DND-41 (cell line): Measurements from ENCODE around the gene PEAK3.

ENCODE experiments used
- ATAC-seq: fragments of 200-7000 bp; cut with Tn5 transposase; 3 replicates; pipeline ENCODE4 v1.9.1; 2021; ENCODE audit warnings: low read depth; ENCODE audit not compliant: insufficient read depth
- DNase-seq: peaks from one replicate; pipeline ENCODE4 v3.0.0-alpha.2; 2020
- H2AFZ ChIP-seq: 2 replicates; pipeline ENCODE4 v1.6.0; 2012; ENCODE audit warnings: low read depth, low read length
- H3K27ac ChIP-seq: 2 replicates; pipeline ENCODE4 v1.5.1; 2012; ENCODE audit warnings: low read length, inconsistent platforms
- H3K27me3 ChIP-seq: fragments of 200-600 bp; sonication (generic); 2 replicates; pipeline ENCODE4 v1.6.0; 2012; ENCODE audit warnings: low read length, mild to moderate bottlenecking, inconsistent platforms; ENCODE audit not compliant: insufficient read depth, poor library complexity
- H3K36me3 ChIP-seq: 2 replicates; pipeline ENCODE4 v1.5.1; 2012; ENCODE audit warnings: low read length, inconsistent platforms; ENCODE audit not compliant: insufficient read depth
- H3K4me1 ChIP-seq: 2 replicates; pipeline ENCODE4 v1.5.1; 2012; ENCODE audit warnings: mild to moderate bottlenecking, low read length; ENCODE audit not compliant: insufficient read depth
- H3K4me2 ChIP-seq: 2 replicates; pipeline ENCODE4 v1.6.0; 2012; ENCODE audit warnings: mild to moderate bottlenecking, moderate library complexity, low read length, inconsistent platforms; ENCODE audit not compliant: insufficient read depth
- H3K4me3 ChIP-seq, 2 experiments: fragments of 200-600 bp in 1 of 2; shearing (Covaris generic) in 1 of 2; 2 replicates each; pipeline ENCODE4 v1.5.1; 2012 to 2016; ENCODE audit warnings: inconsistent platforms in 2 of 2, low read length in 2 of 2, mild to moderate bottlenecking in 2 of 2, low read depth in 1 of 2, moderate library complexity in 1 of 2
- H3K79me2 ChIP-seq: 2 replicates; pipeline ENCODE4 v1.6.0; 2012; ENCODE audit warnings: low read length, inconsistent platforms; ENCODE audit not compliant: insufficient read depth
- H3K9ac ChIP-seq: 2 replicates; pipeline ENCODE4 v1.6.0; 2012; ENCODE audit warnings: low read depth, mild to moderate bottlenecking, inconsistent platforms, low read length, moderate library complexity
- H3K9me3 ChIP-seq: 2 replicates; pipeline ENCODE4 v1.5.1; 2012; ENCODE audit warnings: low read length, moderate library complexity, mild to moderate bottlenecking, inconsistent platforms; ENCODE audit not compliant: insufficient read depth, severe bottlenecking
- H4K20me1 ChIP-seq: 2 replicates; pipeline ENCODE4 v1.6.0; 2012; ENCODE audit warnings: low read length; ENCODE audit not compliant: insufficient read depth
- CTCF ChIP-seq: IDR thresholded peaks from 2 replicates; pipeline ENCODE4 v1.5.1; 2012; ENCODE audit warnings: borderline replicate concordance, low read length, moderate library complexity, mild to moderate bottlenecking; ENCODE audit not compliant: poor library complexity, severe bottlenecking; ENCODE audit errors: extremely low read depth
- EZH2 ChIP-seq: IDR thresholded peaks from 3 replicates; pipeline ENCODE4 v1.6.1; 2012; ENCODE audit warnings: borderline replicate concordance, low read depth, mild to moderate bottlenecking, moderate library complexity, low read length, inconsistent platforms; ENCODE audit not compliant: severe bottlenecking

The PEAK3 gene

GRCh38 chr19:2329501-2329916 lies 47.5 kb upstream of the PEAK3 start:
- H4K20me1 ChIP-seq = peaks cover 38% of the 10 kb centered on the region
- H3K27me3 ChIP-seq = no peaks in the 10 kb centered on the region
- no peak for TF ChIP-seq EZH2
- TF ChIP-seq CTCF = no peak
- ATAC-seq (no peak), DNase-seq (no peak)
- H3K27ac ChIP-seq = peak overlapping the region; percentile 96
- H3K9me3 ChIP-seq = no peaks in the 10 kb centered on the region
- peak overlapping the region; percentile 90 for H3K4me2 ChIP-seq
- peak overlapping the region; percentile 79 to 98 for H3K4me3 ChIP-seq
- peak overlapping the region; percentile 99 for H3K9ac ChIP-seq
- H3K4me1 ChIP-seq = peaks cover 68% of the 10 kb centered on the region
- H3K36me3 ChIP-seq = peaks cover 43% of the 10 kb centered on the region
- no peak overlapping the region for H2AFZ ChIP-seq
- H3K79me2 ChIP-seq = peaks cover 97% of the 10 kb centered on the region

GRCh38 chr19:2329149-2329478 lies 47.1 kb upstream of the PEAK3 start:
- Histone ChIP-seq H4K20me1 (peaks cover 38% of the 10 kb centered on the region), H3K36me3 (peaks cover 43% of the 10 kb centered on the region), H3K27me3 (no peaks in the 10 kb centered on the region), H3K9ac (peak overlapping the region; percentile 99), H3K4me3 (peak overlapping the region; percentile 79 to 98), H3K9me3 (no peaks in the 10 kb centered on the region), H2AFZ (peak overlapping the region; percentile 80), H3K27ac (peak overlapping the region; percentile 96), H3K79me2 (peaks cover 96% of the 10 kb centered on the region), H3K4me2 (peak overlapping the region; percentile 90), H3K4me1 (peaks cover 68% of the 10 kb centered on the region)
- ATAC-seq (no peak), DNase-seq (no peak)
- TF ChIP-seq CTCF (no peak), EZH2 (no peak)

- Histone ChIP-seq H3K4me2 (peak within 1 kb of the TSS; percentile 90), H3K4me3 (peak within 1 kb of the TSS; percentile 79 to 98), H3K36me3 (peaks cover 43% of the 10 kb centered on the region), H2AFZ (peak within 1 kb of the TSS; percentile 80), H3K9me3 (no peaks in the 10 kb centered on the region), H3K27me3 (no peaks in the 10 kb centered on the region), H3K79me2 (peaks cover 92% of the 10 kb centered on the region), H3K4me1 (peaks cover 67% of the 10 kb centered on the region), H3K9ac (peak within 1 kb of the TSS; percentile 99), H4K20me1 (peaks cover 35% of the 10 kb centered on the region), H3K27ac (peak within 1 kb of the TSS; percentile 96)
- DNase-seq (peak; percentile 93), ATAC-seq (peak; percentile 62)
- TF ChIP-seq CTCF = no peak
- TF ChIP-seq EZH2 = no peak
Measured at GRCh38 chr19:2328401-2329148, 46.6 kb upstream of the PEAK3 start, which contains the start of the genes LSM7 and SPPL2B. TSS of gene LSM7 (minus strand) at chr19:2328586. CDS start at chr19:2328566, 20 bp downstream. TSS of gene SPPL2B (plus strand) at chr19:2328684. CDS start at chr19:2328710, 26 bp downstream.
